Measurements from ENCODE around the gene BATF2. TPM values are rescaled to one million over a fixed set of nuclear protein-coding genes. Genes with fewer than 3 reads are reported as not detected.

BATF2 gene
- total RNA-seq, 4 donors from 2014 or later = 0.63 to 9.6 (median 1.5) TPM

- no peak for DNase-seq (ENCODE audit: low spot score in 2 of 2)
- Histone ChIP-seq H3K27ac (no peak overlapping the region), H3K27me3 (no peaks in the 10 kb centered on the region), H3K4me1 (peaks cover 0 to 9% (median 0%) of the 10 kb centered on the region in 4 donors), H3K4me3 (no peak overlapping the region), H3K36me3 (peaks cover 0 to 53% (median 0%) of the 10 kb centered on the region in 3 donors), H3K9me3 (no peaks in the 10 kb centered on the region)
- whole genome bisulfite sequencing, 2 donors = 63 to 69% methylated on average over 3 of the region's 3 CpGs
- no peak for TF ChIP-seq CTCF (IDR thresholded peaks at IDR 0.05)
- TF ChIP-seq POLR2A (IDR thresholded peaks at IDR 0.05) = no peak
These were observed 24.2 kb upstream of the BATF2 start for GRCh38 chr11:65021003-65021402.

GRCh38 chr11:65019824-65020223 is 23.1 kb upstream of the BATF2 start:
- no peak for DNase-seq (ENCODE audit: low spot score in 2 of 2)
- Histone ChIP-seq H3K27ac (no peak overlapping the region), H3K4me3 (no peak overlapping the region), H3K36me3 (peaks cover 0 to 53% (median 0%) of the 10 kb centered on the region in 3 donors), H3K4me1 (peaks cover 0 to 21% (median 8%) of the 10 kb centered on the region in 4 donors), H3K27me3 (no peaks in the 10 kb centered on the region), H3K9me3 (no peaks in the 10 kb centered on the region)
- WGBS, 2 donors = 56 to 74% methylated on average over 7 of the region's 7 CpGs
- TF ChIP-seq POLR2A (IDR thresholded peaks at IDR 0.05) (no peak), EP300 (IDR thresholded peaks at IDR 0.05) (no peak), CTCF (IDR thresholded peaks at IDR 0.05) (no peak)

GRCh38 chr11:65017937-65018336 is 21.2 kb upstream of the BATF2 start:
- Histone ChIP-seq H3K36me3 (peaks cover 0 to 49% (median 0%) of the 10 kb centered on the region in 3 donors), H3K9me3 (no peaks in the 10 kb centered on the region), H3K4me1 (peaks cover 0 to 29% (median 14%) of the 10 kb centered on the region in 4 donors), H3K27me3 (no peaks in the 10 kb centered on the region), H3K27ac (no peak overlapping the region), H3K4me3 (no peak overlapping the region)
- WGBS, 2 donors = 96 to 99% methylated on average over 6 of the region's 6 CpGs
- TF ChIP-seq CTCF (IDR thresholded peaks at IDR 0.05) = no peak
- DNase-seq (ENCODE audit: low spot score in 2 of 2) = no peak

- WGBS, 2 donors = 89 to 97% methylated on average over 4 of the region's 4 CpGs
- no peak for DNase-seq (ENCODE audit: low spot score in 2 of 2)
- TF ChIP-seq POLR2A (IDR thresholded peaks at IDR 0.05) (no peak), CTCF (IDR thresholded peaks at IDR 0.05) (no peak), EP300 (IDR thresholded peaks at IDR 0.05) (no peak)
- H3K27ac ChIP-seq = no peak overlapping the region
- no peaks in the 10 kb centered on the region for H3K27me3 ChIP-seq
- H3K36me3 ChIP-seq = peaks cover 0 to 37% (median 0%) of the 10 kb centered on the region in 3 donors
- H3K4me3 ChIP-seq = no peak overlapping the region
- no peaks in the 10 kb centered on the region for H3K9me3 ChIP-seq
- H3K4me1 ChIP-seq = peaks cover 0 to 30% (median 15%) of the 10 kb centered on the region in 4 donors
These were observed 19.9 kb upstream of the BATF2 start for GRCh38 chr11:65016705-65017104.

- H3K4me1 ChIP-seq = peaks cover 0 to 30% (median 15%) of the 10 kb centered on the region in 4 donors
- H3K27me3 ChIP-seq = no peaks in the 10 kb centered on the region
- H3K27ac ChIP-seq = peak overlapping the region; percentile 94 to 100 (median 95)
- TF ChIP-seq CTCF (IDR thresholded peaks at IDR 0.05) (no peak), POLR2A (IDR thresholded peaks at IDR 0.05) (no peak), EP300 (IDR thresholded peaks at IDR 0.05) (no peak)
- peak overlapping the region; percentile 67 to 93 (median 84) for H3K4me3 ChIP-seq
- no peaks in the 10 kb centered on the region for H3K9me3 ChIP-seq
- peaks cover 0 to 19% (median 0%) of the 10 kb centered on the region in 3 donors for H3K36me3 ChIP-seq
- WGBS, 2 donors = 32 to 34% methylated on average over 21 to 22 of the region's 23 CpGs
- no peak for DNase-seq (ENCODE audit: low spot score in 2 of 2)
These were observed 18.0 kb upstream of the BATF2 start for GRCh38 chr11:65014726-65015227.

Measured in tibial nerve (tissue), 4 donors.